B cell (primary cell): ENCODE measurements around the gene SDK1. TPM values are rescaled to one million over a fixed set of nuclear protein-coding genes. Genes with fewer than 3 reads are reported as not detected.

Source experiments
- ATAC-seq: fragments of 200-7000 bp; cut with Tn5 transposase; one replicate; pipeline ENCODE4 v1.10.0; 2021; ENCODE audit warnings: low read depth, mild to moderate bottlenecking, moderate number of reproducible peaks, moderate library complexity
- CTCF ChIA-PET: fragments of 350-600 bp; sonication (Branson Sonifier 250); formaldehyde crosslinking; loops from one replicate; lab custom pipeline; 2021; ENCODE audit warnings: antibody characterized with exemption, inconsistent platforms; lab: Charles Lee
- POLR2A ChIA-PET: fragments of 350-600 bp; sonication (Branson Sonifier 250); formaldehyde crosslinking; loops from one replicate; lab custom pipeline; 2021; ENCODE audit warnings: antibody characterized with exemption; lab: Charles Lee
- DNase-seq: peaks from one replicate; pipeline ENCODE4 v3.0.0; 2013
- H2AFZ ChIP-seq: 2 replicates; pipeline ENCODE4 v1.6.1; 2012; ENCODE audit warnings: mild to moderate bottlenecking, low read depth, low read length; ENCODE audit not compliant: insufficient read depth, poor library complexity, severe bottlenecking
- H3K27ac ChIP-seq, 2 donors: 1 replicate in 1 of 2; 2 replicates in 1 of 2; pipeline ENCODE4 v1.5.1; 2012 to 2013; ENCODE audit warnings: low read length in 2 of 2, mild to moderate bottlenecking in 2 of 2, moderate library complexity in 1 of 2
- H3K27me3 ChIP-seq, 4 experiments: fragments of 200-600 bp in 1 of 4; sonication (generic) in 1 of 4; replicated peaks in 1 of 4; 1 replicate in 2 of 4; 2 replicates in 2 of 4; pipeline versions ENCODE4 v1.6.1 to v1.7.0; 2013 to 2016; ENCODE audit warnings: low read length in 3 of 4, mild to moderate bottlenecking in 2 of 4, mixed read lengths in 1 of 4, moderate library complexity in 1 of 4; ENCODE audit not compliant: insufficient read depth in 4 of 4, control insufficient read depth in 3 of 4; ENCODE audit errors: control extremely low read depth in 1 of 4
- H3K36me3 ChIP-seq, 2 experiments: replicated peaks in 1 of 2; 1 replicate in 1 of 2; 2 replicates in 1 of 2; pipeline versions ENCODE4 v1.6.1 to v1.7.1; 2013; ENCODE audit warnings: low read length in 1 of 2; ENCODE audit not compliant: insufficient read depth in 2 of 2, control insufficient read depth in 1 of 2; ENCODE audit errors: control extremely low read depth in 1 of 2, extremely low read depth in 1 of 2
- H3K4me1 ChIP-seq, 2 donors: fragments of 200-600 bp in 1 of 2; sonication (generic) in 1 of 2; 1 replicate in 1 of 2; 2 replicates in 1 of 2; pipeline versions ENCODE4 v1.5.1 to v1.6.1; 2013 to 2017; ENCODE audit warnings: low read length in 2 of 2; ENCODE audit not compliant: control insufficient read depth in 2 of 2, insufficient read depth in 2 of 2
- H3K4me2 ChIP-seq: replicated peaks from 2 replicates; pipeline ENCODE3; 2012; ENCODE audit warnings: mild to moderate bottlenecking, low read depth, low read length; ENCODE audit not compliant: poor library complexity, severe bottlenecking
- H3K4me3 ChIP-seq, 5 experiments: fragments of 200-600 bp in 1 of 5; sonication (generic) in 1 of 5; 1 replicate in 3 of 5; 2 replicates in 2 of 5; pipeline versions ENCODE4 v1.5.1 to v1.7.0; 2011 to 2016; ENCODE audit warnings: low read length in 4 of 5, mild to moderate bottlenecking in 4 of 5, low read depth in 2 of 5, control low read depth in 1 of 5, moderate library complexity in 1 of 5; ENCODE audit not compliant: insufficient read depth in 1 of 5; ENCODE audit errors: control extremely low read depth in 1 of 5, extremely low read depth in 1 of 5
- H3K79me2 ChIP-seq: fragments of 200-600 bp; sonication (generic); one replicate; pipeline ENCODE4 v1.6.0; 2016; ENCODE audit warnings: low read length; ENCODE audit not compliant: control insufficient read depth, insufficient read depth
- H3K9ac ChIP-seq: fragments of 200-600 bp; sonication (generic); 2 replicates; pipeline ENCODE4 v1.6.1; 2017; ENCODE audit warnings: mild to moderate bottlenecking, low read length, moderate library complexity
- H3K9me3 ChIP-seq, 3 donors: one replicate each; pipeline versions ENCODE4 v1.6.1 to v1.7.1; 2013; ENCODE audit warnings: low read length in 2 of 3; ENCODE audit not compliant: control insufficient read depth in 2 of 3, insufficient read depth in 1 of 3; ENCODE audit errors: control extremely low read depth in 1 of 3
- H4K20me1 ChIP-seq: 2 replicates; pipeline ENCODE4 v1.6.0; 2012; ENCODE audit warnings: mild to moderate bottlenecking, low read length; ENCODE audit not compliant: insufficient read depth, control insufficient read depth, poor library complexity, severe bottlenecking
- H3K27ac Mint-ChIP-seq: one replicate; pipeline ENCODE4 v1.8.0; 2021; ENCODE audit warnings: mixed read lengths
- H3K27me3 Mint-ChIP-seq: one replicate; pipeline ENCODE4 v1.8.0; 2021; ENCODE audit warnings: mixed read lengths
- H3K4me1 Mint-ChIP-seq: one replicate; pipeline ENCODE4 v1.8.0; 2021; ENCODE audit warnings: mixed read lengths
- H3K4me3 Mint-ChIP-seq: one replicate; pipeline ENCODE4 v1.8.0; 2021; ENCODE audit warnings: mixed read lengths
- H3K9me3 Mint-ChIP-seq: one replicate; pipeline ENCODE4 v1.8.0; 2022; ENCODE audit warnings: mixed read lengths; ENCODE audit not compliant: insufficient read depth
- CTCF ChIP-seq: fragments of 200-600 bp; IDR thresholded peaks from one replicate; pipeline ENCODE4 v1.8.0; 2022; ENCODE audit warnings: antibody characterized with exemption, mild to moderate bottlenecking
- EZH2 ChIP-seq: IDR thresholded peaks from 2 replicates; pipeline ENCODE4 v1.6.1; 2012; ENCODE audit warnings: borderline replicate concordance, low read depth, mild to moderate bottlenecking, moderate library complexity, low read length; ENCODE audit not compliant: insufficient read depth, poor library complexity, severe bottlenecking
- WGBS: methylation state at CpG from one replicate; pipeline ENCODE4 v1.1.5; 2013; ENCODE audit warnings: missing lambda C conversion rate; ENCODE audit not compliant: insufficient coverage; 5-methylcytosine and 5-hydroxymethylcytosine counted together
- intact Hi-C: fragments of 100-400 bp; cut with micrococcal nuclease; formaldehyde crosslinking; loops from one replicate; pipeline ENCODE4 v1.10.0; 2022
- polyA plus RNA-seq: library from polyadenylated mRNA; depleted of rRNA; stranded (reverse); fragments of >200 nt; gene quantifications from 2 replicates; pipeline ENCODE4 v1.2.3, GENCODE V29; 2012
- total RNA-seq, 2 donors: library from RNA; stranded (reverse); fragments of 120-200 nt in 1 of 2; gene quantifications; 1 replicate in 1 of 2; 2 replicates in 1 of 2; pipeline versions ENCODE4 v1.2.3 to v1.2.4, GENCODE V29; 2013 to 2022

Gene SDK1
- total and polyA plus RNA-seq, 2 donors (not counting 1 experiment from before 2014, with no cell fraction given), result 0.73 to 2.0 TPM

GRCh38 chr7:4185136-4185535 lies 884.1 kb downstream of the SDK1 start:
- WGBS, result 90% methylated on average over 5 of the region's 6 CpGs
- H3K4me3 ChIP-seq, result no peak overlapping the region
- no peaks in the 10 kb centered on the region for H3K79me2 ChIP-seq
- CTCF ChIA-PET, result no interaction called here
- TF ChIP-seq EZH2 (no peak), CTCF (no peak)
- no peaks in the 10 kb centered on the region for H3K36me3 ChIP-seq
- POLR2A ChIA-PET, result no interaction called here
- intact Hi-C loops, result no loop called here
- Mint-ChIP-seq H3K27me3 (no peaks in the 10 kb centered on the region), H3K4me1 (no peaks in the 10 kb centered on the region), H3K27ac (no peak overlapping the region), H3K9me3 (peaks cover 3% of the 10 kb centered on the region), H3K4me3 (no peak overlapping the region)
- H4K20me1 ChIP-seq, result no peaks in the 10 kb centered on the region
- ATAC-seq, result no peak
- peaks cover 0 to 37% (median 0%) of the 10 kb centered on the region in 3 donors for H3K9me3 ChIP-seq
- H3K27ac ChIP-seq, result no peak overlapping the region
- no peak for DNase-seq
- H3K9ac ChIP-seq, result no peak overlapping the region
- no peaks in the 10 kb centered on the region for H3K4me1 ChIP-seq
- no peak overlapping the region for H3K4me2 ChIP-seq
- H3K27me3 ChIP-seq, result no peaks in the 10 kb centered on the region
- no peak overlapping the region for H2AFZ ChIP-seq

GRCh38 chr7:4185721-4186512 lies 884.9 kb downstream of the SDK1 start:
- no peak overlapping the region for H3K4me3 Mint-ChIP-seq
- H3K9ac ChIP-seq, result no peak overlapping the region
- H3K27me3 Mint-ChIP-seq, result no peaks in the 10 kb centered on the region

More at GRCh38 chr7:4185721-4186512, 884.9 kb downstream of the SDK1 start:
- TF ChIP-seq CTCF (no peak), EZH2 (no peak)
- Histone ChIP-seq H3K79me2 (no peaks in the 10 kb centered on the region), H3K27ac (no peak overlapping the region), H3K4me3 (no peak overlapping the region), H3K27me3 (no peaks in the 10 kb centered on the region), H3K4me1 (no peaks in the 10 kb centered on the region), H3K9me3 (peaks cover 0 to 34% (median 0%) of the 10 kb centered on the region in 3 donors), H4K20me1 (no peaks in the 10 kb centered on the region), H3K36me3 (no peaks in the 10 kb centered on the region), H2AFZ (no peak overlapping the region), H3K4me2 (no peak overlapping the region)
- Mint-ChIP-seq H3K9me3 (peaks cover 3% of the 10 kb centered on the region), H3K27ac (no peak overlapping the region), H3K4me1 (no peaks in the 10 kb centered on the region)
- ChIA-PET CTCF (no interaction called here), POLR2A (no interaction called here)
- WGBS, result 67% methylated on average over 14 of the region's 15 CpGs
- no peak for ATAC-seq
- DNase-seq, result no peak
- intact Hi-C loops, result no loop called here
